ENCODE data around the gene LURAP1L.

- TF ChIP-seq POLR2A (IDR thresholded peaks at IDR 0.05): no peak
- TF ChIP-seq, protein P1, sequence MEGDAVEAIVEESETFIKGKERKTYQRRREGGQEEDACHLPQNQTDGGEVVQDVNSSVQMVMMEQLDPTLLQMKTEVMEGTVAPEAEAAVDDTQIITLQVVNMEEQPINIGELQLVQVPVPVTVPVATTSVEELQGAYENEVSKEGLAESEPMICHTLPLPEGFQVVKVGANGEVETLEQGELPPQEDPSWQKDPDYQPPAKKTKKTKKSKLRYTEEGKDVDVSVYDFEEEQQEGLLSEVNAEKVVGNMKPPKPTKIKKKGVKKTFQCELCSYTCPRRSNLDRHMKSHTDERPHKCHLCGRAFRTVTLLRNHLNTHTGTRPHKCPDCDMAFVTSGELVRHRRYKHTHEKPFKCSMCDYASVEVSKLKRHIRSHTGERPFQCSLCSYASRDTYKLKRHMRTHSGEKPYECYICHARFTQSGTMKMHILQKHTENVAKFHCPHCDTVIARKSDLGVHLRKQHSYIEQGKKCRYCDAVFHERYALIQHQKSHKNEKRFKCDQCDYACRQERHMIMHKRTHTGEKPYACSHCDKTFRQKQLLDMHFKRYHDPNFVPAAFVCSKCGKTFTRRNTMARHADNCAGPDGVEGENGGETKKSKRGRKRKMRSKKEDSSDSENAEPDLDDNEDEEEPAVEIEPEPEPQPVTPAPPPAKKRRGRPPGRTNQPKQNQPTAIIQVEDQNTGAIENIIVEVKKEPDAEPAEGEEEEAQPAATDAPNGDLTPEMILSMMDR (IDR thresholded peaks at IDR 0.05): no peak
Measured at GRCh38 chr9:12854221-12854620, 79.4 kb downstream of the LURAP1L start.

Measured in ovary (tissue), 3 donors.